OCI-M2 (cell line): Measurements from ENCODE around the gene MCU.
"Not testable (repeated sequence)": the region's sequence is repeated elsewhere in the genome, so short reads cannot be mapped to it uniquely, and the experiment has no call there.

Experiments
- DNase-seq: peaks from one replicate; lab custom pipeline; 2025; ENCODE audit not compliant: unreplicated experiment; lab: John Stamatoyannopoulos, UW

The MCU gene

DNA sequence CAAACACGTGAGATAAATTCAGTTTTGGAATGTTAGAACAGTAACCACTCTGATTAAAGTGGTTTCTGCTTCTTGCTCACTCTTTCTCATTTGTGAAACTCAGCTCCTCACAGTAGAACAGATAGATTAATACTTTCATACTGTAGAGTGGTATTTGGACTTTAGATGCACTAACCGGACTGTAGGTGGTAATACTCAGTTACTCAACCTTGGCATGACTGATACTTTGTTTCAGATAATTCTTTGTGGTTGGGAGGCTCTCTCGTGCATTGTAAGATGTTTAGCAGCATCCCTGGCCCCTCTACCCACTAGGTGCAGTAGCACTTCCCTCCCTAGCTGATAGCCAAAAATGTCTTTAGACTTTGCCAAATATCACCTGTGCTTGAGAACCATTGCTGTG lies 37.6 kb downstream of the MCU start:
- DNase-seq = no peak

DNA sequence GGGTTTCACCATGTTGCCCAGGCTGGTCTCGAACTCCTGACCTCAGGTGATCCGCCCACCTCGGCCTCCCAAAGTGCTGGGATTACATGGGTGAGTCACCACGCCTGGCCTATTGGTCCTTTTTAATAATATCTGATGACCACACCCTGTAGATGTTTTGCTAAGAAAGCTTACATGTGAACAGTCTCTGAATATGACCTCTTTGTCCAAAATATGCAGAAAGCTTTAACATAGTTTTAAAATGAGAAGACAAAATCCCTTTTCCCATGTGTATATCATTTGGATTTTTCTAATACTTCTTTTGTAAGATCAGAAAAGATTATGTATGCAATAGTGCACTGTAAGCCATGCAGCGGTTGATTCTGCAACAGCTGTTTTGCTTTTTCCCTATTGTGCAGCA lies 38.5 kb downstream of the MCU start:
- DNase-seq = no peak

DNA sequence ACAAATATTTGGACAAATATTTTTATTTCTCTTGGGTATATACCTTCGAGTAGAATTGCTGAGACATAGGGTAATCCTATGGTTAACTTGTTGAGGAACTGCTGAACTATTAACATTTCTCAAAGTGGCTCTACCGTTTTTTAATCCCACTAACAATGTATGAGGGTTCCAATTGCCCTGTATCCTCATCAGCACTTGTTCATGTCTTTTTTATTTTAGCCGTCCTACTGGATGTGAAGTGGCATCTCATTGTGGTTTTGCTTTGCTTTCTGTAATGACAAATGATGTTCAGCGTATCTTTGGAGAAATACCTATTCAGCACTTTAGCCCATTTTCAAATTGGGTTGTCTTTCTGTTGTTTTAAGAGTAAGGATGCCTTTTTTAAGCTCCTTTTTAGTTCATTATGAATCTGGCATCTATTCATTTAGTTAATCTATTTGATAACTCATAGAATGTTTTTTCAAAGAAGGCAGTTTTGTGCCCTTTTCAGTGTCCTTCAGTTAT lies 40.0 kb downstream of the MCU start:
- no peak for DNase-seq

DNA sequence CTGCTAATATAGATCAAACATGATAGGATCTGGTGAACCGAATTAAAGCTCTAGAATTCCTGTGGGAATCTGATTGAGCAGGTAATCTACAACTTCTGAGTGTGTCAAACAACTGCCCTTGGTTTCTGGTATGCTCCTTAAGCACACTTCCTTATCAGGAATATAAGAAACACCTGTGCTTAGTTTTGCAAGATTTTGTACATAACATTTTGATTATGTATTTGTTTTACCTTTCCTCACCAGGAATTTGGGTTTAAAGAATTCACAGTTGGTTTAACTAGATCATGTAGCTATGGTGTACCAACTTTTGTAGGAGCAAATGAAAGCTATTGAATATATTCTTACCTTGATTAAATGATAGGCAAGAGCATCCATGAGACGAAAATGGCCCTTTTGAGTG lies 40.6 kb downstream of the MCU start:
- DNase-seq = no peak

DNA sequence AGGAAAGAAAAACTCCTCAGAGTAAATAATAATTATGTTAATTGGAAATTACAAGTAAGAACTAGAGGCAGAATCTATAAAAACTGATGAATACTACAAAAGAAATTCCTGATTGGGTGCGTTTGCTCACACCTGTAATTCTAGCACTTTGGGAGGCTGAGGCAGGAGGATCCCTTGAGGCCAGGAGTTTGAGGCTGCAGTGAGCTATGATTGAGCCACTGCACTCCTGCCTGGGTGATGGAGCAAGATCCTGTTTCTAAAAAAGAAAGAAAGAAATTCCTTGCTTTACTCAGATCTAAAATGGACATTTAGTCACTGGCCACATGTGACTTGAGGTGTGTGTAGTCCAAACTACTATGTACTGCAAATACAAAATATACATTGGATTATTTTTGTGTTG lies 42.0 kb downstream of the MCU start:
- no peak for DNase-seq

DNA sequence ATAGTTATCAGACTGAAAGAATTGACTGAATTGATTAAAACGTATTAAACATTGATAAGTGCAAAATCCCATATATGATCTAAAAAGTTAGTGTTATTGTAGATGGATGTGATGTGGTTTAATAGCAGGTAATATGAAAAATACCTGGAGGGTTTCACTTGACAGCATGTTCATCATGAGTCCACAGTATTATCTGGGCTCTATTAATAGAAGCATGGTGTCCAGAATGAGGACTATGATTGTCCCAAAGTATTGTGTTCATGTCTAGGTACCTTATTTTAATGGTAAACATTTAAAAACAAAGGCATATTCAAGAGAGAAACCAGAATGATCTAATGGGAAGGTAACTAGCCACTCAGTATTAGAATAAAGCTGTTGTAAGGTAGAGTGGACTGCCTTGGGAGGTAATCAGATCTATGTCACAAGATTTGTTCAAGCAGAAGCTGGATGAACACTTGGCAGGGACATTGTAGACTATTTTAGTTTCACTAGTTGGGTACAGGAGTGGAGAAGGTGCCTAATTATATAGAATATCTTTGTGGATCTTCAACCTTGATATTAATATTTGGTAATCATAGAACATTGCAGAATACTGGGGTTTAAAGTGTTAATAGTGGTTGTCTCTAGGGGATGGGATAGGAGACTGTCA lies 43.5 kb downstream of the MCU start:
- DNase-seq = no peak

DNA sequence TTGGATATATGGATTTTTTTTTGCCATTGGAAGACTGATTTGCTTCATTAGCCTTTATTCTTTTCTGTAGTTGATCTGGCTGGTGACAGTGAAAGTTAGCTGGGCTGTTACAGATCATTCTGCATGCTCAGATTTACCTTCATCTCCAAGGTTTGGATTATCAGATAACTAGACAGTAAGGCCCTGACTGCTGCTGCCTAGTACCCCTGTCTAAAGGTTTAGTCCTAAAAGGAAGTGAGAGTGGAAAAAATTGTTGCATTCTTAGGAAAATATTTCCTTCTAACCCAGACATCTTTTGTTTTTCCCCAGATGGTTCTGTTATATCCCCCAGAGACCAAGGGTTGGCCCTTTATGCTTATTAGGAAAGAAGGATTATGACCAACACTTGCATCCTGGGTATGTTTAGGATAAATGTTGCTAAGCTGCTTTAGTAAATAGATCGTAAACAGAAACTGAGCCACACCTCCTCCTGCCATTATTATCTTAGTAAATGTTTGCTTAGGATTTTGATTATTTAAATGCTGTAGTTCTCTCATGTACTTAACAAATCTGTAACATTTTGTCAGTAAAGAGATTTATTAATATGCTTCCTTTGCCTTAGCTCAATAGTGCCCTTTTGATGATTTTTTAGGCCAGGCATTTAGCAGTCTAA lies 44.4 kb downstream of the MCU start:
- DNase-seq = no peak

DNA sequence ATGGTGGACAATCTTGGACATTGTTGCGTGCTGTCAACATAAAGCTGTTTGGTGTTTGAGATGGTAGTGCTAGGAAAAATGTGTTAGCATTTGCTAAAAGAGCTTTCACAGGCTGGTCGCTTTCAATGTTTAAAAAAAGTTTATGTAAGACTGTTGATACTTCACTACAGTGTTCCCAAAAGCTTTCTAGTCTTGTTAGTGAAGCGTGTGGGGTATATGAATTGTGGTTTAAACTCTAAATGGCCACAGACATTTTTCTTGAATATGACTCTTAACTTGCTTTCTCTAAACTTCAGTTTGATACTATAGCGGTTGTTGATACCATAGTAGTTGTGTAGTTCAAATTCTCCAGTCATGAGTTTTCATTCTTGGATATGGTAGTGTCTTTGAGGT lies 44.9 kb downstream of the MCU start:
- DNase-seq = no peak

DNA sequence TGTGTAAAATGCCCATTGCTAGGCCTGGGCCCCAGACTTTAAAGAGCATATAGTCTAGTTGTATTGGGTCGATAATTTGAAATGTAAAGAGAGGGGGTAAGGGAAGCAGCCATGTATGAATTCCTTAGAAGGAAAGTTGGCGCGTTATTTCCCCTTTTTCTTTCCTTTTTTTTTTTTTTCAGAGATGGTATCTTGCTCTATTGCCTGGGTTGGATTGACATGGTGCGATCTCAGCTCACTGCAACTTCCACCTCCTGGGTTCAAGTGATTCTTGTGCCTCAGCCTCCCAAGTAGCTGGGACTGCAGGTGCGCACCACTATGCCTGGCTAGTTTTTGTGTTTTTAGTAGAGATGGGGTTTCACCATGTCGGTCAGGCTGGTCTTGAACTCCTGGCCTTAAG lies 45.4 kb downstream of the MCU start:
- DNase-seq = not testable (repeated sequence)

DNA sequence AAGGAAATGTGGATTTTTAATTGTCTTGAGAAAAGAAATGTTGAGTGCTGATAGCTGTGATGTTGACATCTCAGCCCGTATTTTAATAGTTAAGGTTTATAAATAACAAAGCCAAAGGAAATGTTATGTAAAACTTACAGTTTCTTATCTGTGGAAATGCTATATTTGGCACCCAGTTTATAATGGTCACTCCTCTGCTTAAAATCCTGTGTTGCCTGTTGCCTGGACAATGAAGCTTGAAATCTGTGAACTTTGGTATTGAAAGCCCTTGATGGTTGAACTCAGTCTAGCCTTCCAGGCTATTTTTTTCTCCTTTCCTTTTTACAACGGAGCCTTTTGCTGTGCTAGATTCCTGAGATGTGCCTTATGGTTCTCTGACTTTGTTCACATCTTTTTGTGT lies 46.5 kb downstream of the MCU start:
- DNase-seq = no peak

DNA sequence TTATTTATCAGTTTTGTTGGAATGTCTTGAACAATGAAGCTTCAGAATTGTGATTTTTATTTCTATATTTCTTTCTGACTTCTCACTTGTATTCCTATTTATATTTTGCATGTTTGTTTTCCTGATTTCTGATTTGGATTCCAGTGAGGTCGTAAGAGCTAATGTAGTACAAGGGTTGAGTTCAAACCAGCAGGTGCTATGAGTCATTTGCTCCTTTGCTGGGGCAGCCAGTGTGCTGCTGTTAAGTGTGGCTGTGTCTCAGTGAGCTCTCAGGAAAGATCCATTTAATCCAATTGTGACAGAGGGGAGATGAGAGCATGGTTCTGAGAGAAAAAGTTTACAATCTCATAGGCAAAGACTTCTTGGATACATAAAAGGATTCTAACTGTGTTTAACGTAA lies 48.6 kb downstream of the MCU start:
- DNase-seq = no peak

DNA sequence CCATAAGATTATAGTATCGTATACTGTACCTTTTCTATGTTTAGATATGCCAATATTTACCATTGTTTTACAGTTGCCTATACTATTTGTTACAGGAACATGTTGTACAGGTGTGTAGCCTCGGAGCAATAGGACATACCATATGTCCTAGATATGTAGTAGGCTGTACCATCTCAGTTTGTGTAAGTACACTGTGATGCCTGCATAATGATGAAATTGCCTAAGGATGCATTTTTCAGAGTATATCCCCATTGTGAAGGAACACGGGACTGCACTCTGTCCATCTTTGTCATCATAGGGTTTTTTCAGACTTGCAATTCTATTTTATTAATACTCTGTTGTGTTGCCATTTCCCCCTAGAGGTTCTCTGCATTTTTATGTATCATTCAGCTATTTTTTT lies 50.1 kb downstream of the MCU start:
- no peak for DNase-seq

DNA sequence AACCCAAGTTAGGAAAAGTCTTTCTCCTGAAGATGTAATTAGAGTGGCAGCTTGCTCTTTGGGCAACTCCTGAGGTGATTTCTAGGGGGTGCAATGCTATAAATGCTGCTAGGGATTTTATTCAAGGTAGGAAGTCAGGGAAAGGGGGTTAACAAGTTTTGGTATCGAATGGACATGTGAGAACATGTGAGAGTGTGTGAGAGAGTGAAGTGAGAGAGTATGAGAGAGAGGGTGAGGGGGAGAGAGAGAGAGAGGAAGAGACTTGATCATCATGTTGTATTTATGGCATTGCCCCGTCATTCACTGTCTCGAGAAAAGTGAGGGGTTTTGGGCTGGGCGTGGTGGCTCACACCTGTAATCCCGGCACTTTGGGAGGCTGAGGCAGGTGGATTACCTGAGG lies 50.9 kb downstream of the MCU start:
- no peak for DNase-seq

DNA sequence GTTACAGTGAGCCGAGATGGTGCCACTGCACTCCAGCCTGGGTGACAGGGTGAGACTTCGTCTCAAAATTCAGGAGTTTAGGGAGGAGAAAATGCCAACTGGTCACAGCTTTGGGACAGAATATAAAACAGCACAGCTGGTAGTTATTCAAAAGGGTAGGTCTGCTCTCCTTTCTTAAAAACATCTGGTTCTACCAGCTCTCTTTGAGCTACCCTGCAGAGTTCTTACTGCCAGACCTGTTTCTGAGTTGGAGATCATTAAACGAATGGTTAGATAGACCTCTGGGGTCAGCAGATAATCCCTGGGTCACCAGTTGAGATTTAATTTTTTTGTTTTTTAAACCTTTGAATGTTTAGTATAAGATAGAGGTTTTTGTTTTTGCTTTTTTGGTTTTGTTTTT lies 52.6 kb downstream of the MCU start:
- DNase-seq = no peak

DNA sequence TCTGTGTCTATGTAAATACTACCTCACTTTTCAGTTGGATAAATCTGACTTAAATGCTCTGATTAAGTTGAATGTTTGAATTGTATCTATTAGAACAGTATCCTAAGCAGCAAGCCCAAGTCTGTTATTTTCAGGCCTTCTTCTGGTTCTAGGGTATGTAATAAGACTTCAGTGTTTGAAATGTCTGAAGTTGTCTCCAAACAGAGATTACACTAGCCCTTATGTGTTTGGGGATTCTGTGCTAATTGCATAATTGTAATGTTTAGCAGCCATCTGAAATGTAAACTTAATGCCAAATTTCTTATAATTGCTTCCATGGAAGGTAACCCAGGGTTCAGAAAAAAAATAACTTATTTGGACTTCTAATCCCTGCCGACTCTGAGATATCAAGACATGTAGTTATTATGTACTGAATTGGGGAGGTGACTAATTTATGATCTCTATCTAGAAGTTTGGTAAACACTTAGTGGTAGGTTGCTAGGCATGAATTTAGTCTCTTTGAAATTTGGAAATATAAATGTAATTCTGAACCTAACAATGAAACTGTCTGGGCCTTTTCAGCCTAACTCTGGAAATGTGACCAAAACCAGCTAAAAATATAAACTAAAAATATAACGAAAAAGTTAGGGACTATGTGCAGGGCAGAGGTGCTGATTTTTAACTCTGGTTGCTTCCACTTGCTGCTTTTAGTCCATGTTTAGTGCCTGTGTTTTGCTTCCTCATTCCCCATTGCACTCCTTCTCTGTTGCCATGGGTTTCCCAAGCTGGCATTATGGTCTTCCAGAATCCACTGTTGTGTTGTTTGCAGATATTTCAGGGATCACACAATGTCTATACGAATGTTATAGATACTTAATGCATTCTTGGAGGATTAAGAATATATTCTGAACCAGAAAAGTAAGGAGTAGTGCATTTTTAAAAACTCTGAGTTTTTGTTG lies 54.8 kb downstream of the MCU start:
- no peak for DNase-seq

DNA sequence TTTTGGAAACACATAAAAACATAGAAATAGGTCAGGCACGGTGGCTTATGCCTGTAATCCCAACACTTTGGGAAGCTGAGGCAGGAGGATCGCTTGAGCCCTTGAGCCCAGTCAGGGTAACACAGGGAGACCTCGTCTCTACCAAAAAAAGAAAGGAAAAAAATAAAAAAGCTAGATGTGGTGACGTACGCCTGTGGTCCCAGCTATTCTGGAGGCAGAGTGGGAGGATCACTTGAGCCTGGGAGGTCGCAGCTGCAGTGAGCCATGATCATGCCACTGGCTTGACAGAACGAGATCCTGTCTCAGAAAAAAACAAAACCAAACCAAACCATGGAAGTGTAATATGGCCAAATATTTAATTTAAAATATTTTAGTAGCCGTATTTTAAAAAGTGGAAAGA lies 55.6 kb downstream of the MCU start:
- no peak for DNase-seq

DNA sequence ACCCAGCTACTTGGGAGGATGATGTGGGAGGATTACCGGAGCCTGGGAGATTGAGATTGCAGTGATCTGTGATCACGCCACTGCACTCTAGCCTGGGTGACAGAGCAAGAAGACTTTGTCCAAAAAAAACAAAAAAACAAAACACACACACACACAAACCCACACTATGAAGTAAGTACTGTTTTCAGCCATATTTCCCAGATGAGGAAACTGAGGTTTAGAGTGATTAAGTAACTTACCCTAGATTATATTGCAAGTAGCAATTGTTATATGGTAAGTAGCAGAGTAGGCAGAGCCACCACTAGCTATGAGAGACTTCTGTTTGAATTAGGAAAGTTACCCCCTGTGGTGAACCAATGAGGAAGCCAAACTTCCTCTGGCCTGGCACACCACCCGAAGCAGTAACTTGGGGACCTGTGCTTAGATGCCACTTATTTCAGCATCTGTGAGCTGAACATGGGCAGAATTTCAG lies 61.9 kb downstream of the MCU start:
- DNase-seq = no peak

DNA sequence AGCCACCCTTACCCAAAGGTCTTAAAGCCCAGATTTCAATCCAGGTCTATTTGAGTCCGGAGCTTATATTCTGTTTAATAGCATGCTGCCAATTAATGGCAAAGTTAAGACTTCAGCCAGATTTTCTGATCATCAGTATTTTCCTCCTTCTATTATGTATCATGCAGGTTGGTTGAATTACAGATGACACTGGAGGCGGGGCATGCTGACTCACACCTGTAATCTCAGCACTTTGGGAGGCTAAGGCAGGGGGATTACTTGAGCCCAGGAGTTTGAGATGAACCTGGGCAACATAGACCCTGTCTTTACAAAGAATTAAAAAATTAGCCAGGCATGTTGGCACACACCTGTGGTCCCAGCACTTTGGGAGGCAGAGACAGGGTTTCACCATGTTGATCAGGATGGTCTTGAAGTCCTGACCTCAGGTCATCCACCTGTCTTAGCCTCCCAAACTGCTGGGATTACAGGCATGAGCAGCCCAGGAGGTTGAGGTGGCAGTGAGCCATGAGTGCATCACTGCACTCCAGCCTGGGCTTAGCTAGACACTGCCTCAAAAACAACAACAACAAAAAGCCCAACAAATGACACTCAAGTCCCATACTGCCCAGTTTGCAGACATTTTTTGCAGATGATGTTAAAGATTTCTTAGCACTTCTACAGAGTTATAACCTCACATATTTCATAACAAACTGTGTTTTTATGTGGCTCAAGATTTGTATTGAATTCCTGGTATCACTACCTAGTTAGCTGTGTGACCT lies 62.5 kb downstream of the MCU start:
- no peak for DNase-seq

DNA sequence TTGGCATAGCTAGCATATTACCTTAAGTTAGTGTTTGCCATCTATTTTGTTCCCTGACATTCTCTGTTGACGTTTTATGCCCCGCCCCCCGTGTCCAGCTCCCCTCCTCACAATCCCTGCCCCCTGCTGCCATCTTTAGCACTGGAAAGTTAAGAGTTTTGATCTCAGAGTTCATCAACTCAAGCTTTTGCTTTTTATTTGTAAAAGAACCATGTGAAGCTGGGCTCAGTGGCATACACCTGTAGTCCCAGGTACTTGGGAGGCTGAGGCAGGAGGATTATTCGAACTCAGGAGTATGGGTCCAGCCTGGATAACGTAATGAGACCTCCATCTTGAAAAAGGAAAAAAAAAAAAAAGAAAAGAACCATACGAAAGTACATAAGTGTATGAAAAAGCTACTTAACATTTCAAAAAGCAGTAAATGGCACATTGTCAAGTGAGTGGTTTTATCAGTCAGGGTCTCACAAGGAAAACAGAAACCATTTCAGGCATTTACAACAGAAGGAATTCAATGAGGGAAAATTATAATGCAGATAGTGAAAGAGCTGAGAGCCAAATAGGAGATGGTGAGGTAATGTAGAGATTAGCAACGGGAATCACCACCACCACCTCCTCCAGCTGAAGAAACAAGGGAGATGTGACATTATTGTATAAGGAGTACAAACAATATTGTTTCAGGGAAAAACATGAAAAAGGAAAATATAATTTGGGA lies 64.9 kb downstream of the MCU start:
- no peak for DNase-seq

DNA sequence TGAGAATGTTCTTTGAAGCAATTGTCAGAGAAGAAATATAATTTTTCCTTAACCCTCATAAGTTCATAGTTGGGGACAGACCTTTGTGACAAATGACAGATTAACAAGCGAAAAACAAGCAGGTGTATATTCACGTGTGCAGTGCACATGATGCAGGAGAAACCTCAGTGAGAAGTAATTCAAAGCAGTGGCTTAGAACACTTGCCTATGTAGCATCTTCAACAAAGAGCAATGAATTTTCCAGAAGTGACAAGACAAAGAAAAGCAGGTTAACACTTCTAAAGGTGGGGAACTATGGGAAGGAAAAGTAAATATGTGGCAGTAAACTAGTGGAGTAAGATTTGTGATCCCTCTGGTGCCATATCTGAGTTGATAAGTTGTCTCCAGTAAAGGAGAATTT lies 65.8 kb downstream of the MCU start:
- DNase-seq = no peak
